ENCODE results near the gene PRSS53. TPM values are rescaled to one million over a fixed set of nuclear protein-coding genes. Genes with fewer than 3 reads are reported as not detected.
"Not testable (repeated sequence)": the region's sequence is repeated elsewhere in the genome, so short reads cannot be mapped to it uniquely, and the experiment has no call there.

The PRSS53 gene
- total RNA-seq (2014; rRNA removed; shearing (Covaris generic)) (3.7 and 4.4 TPM in 2 replicates), total RNA-seq (2022) (5.7 and 6.1 TPM in 2 replicates), Bru-seq, nascent RNA (percentile 47 among the genes with signal in this experiment), BruChase-seq, experiment 1, labeled RNA remaining after a 6-hour chase (percentile 56 among the genes with signal in this experiment), BruChase-seq, experiment 2, labeled RNA remaining after a 2-hour chase (percentile 58 among the genes with signal in this experiment)
- long read RNA-seq = 0 reads

- intact Hi-C loops (cut with micrococcal nuclease; ENCODE audit: unreplicated experiment) = no loop called here
- Histone ChIP-seq H3K4me3 (ENCODE audit: low read depth, low read length, poor library complexity, severe bottlenecking) (no peak within 1 kb of the TSS), H3K4me2 (ENCODE audit: low read length) (no peak within 1 kb of the TSS), H3K36me3 (ENCODE audit: insufficient read depth, low read length) (peaks cover 52% of the 10 kb centered on the region), H3K4me1 (ENCODE audit: insufficient read depth, low read length, poor library complexity, severe bottlenecking) (peaks cover 9% of the 10 kb centered on the region), H4K20me1 (ENCODE audit: insufficient read depth, low read length) (peaks cover 5% of the 10 kb centered on the region; the same call in 1 of the 2 replicates), H3K9me2 (ENCODE audit: insufficient read depth, low read length) (no peaks in the 10 kb centered on the region), H3K9me3 (ENCODE audit: low read length) (no peaks in the 10 kb centered on the region), H3K79me2 (ENCODE audit: insufficient read depth, low read depth, low read length) (peaks cover 16% of the 10 kb centered on the region), H3K27ac (ENCODE audit: low read depth, low read length, poor library complexity, severe bottlenecking) (no peak within 1 kb of the TSS), H2AFZ (ENCODE audit: low read length) (no peak within 1 kb of the TSS)
- no TSS peak for BruUV-seq (replicated peaks)
- TF ChIP-seq CTCF (conservative IDR thresholded peaks at IDR 0.05; ENCODE audit: low read length) (no peak), EZH2phosphoT487 (IDR thresholded peaks at IDR 0.05; ENCODE audit: borderline replicate concordance, low read depth, low read length) (no peak)
- ChIA-PET POLR2A (no interaction called here), CTCF (ENCODE audit: unreplicated experiment) (interaction anchor here (0.6 kb wide), 1 partner anchor 135 kb away, joined by 3 read pairs; no protein-coding TSS in a partner anchor)
- DNase-seq (ENCODE audit: low spot score) = no peak
Measured at GRCh38 chr16:31088459-31089183, at the start of gene PRSS53. TSS of gene PRSS53 (minus strand) at chr16:31088943. CDS start at chr16:31088809, 134 bp downstream.

DNA sequence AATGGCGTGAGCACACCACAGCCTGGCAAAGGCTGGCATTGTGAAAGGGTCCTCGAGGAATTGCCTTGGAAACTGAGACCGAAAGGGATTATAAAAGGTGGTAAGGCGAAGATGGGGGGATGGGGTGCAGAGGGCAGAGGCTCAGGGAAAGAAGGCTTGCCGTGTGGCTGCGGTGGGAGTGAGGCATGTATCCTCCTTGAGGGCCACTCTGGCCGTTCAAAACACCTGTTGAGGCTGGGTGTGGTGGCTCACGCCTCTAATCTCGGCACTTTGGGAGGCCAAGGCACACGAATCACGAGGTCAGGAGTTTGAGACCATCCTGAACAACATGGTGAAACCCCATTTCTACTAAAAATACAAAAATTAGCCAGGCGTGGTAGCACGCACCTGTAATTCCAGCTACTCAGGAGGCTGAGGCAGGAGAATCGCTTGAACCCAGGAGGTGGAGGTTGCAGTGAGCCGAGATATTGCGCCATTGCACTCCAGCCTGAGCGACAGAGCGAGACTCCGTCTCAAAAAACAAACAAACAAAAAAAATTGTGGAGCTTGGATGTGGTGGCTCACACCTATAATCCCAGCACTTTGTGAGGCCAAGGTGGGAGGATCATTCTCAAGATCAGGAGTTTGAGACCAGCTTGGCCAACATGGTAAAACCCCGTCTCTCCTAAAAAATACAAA is 48.2 kb upstream of the PRSS53 start:
- H2AFZ ChIP-seq (ENCODE audit: low read length); H3K79me2 ChIP-seq (ENCODE audit: insufficient read depth, low read depth, low read length); BruUV-seq (replicated peaks); intact Hi-C loops (cut with micrococcal nuclease; ENCODE audit: unreplicated experiment); CTCF ChIA-PET (ENCODE audit: unreplicated experiment); H3K9me2 ChIP-seq (ENCODE audit: insufficient read depth, low read length); H3K4me3 ChIP-seq (ENCODE audit: low read depth, low read length, poor library complexity, severe bottlenecking); H4K20me1 ChIP-seq (ENCODE audit: insufficient read depth, low read length); H3K27ac ChIP-seq (ENCODE audit: low read depth, low read length, poor library complexity, severe bottlenecking); H3K9me3 ChIP-seq (ENCODE audit: low read length); H3K36me3 ChIP-seq (ENCODE audit: insufficient read depth, low read length); DNase-seq (ENCODE audit: low spot score); H3K4me2 ChIP-seq (ENCODE audit: low read length); H3K4me1 ChIP-seq (ENCODE audit: insufficient read depth, low read length, poor library complexity, severe bottlenecking): not testable (repeated sequence)
- POLR2A ChIA-PET = interaction anchor here (2.2 kb wide), 1 partner anchor 19 kb away, joined by 4 read pairs; the partner anchor contains the start of gene KAT8

DNA sequence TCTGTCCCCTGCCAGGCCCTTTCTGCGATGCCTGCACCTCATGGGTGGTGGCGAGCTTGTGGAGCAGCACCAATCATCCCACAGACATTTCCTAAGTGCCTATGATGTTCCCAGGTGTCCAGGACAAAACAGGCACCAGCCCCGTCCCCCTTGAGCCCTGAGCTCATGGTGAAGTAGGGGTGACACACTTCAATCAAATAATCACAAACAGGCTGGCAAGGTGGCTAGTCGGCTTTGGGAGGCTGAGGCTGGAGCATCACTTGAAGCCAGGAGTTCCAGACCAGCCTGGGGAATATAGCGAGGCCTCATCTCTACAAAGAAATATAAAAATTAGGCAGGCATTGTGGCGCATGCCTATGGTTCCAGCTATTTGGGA is 47.5 kb upstream of the PRSS53 start:
- ChIA-PET CTCF (ENCODE audit: unreplicated experiment) (no interaction called here), POLR2A (interaction anchor here (2.2 kb wide), 1 partner anchor 19 kb away, joined by 4 read pairs; the partner anchor contains the start of gene KAT8)
- peaks cover 8% of the 10 kb centered on the region; the same call in 1 of the 2 replicates for H3K36me3 ChIP-seq (ENCODE audit: insufficient read depth, low read length)
- no peak overlapping the region for H2AFZ ChIP-seq (ENCODE audit: low read length)
- no peak overlapping the region for H3K27ac ChIP-seq (ENCODE audit: low read depth, low read length, poor library complexity, severe bottlenecking)
- no peaks in the 10 kb centered on the region for H3K9me3 ChIP-seq (ENCODE audit: low read length)
- H3K4me3 ChIP-seq (ENCODE audit: low read depth, low read length, poor library complexity, severe bottlenecking) = no peak overlapping the region
- intact Hi-C loops (cut with micrococcal nuclease; ENCODE audit: unreplicated experiment) = no loop called here
- no peak for DNase-seq (ENCODE audit: low spot score)
- H3K4me2 ChIP-seq (ENCODE audit: low read length) = no peak overlapping the region
- TF ChIP-seq EZH2phosphoT487 (IDR thresholded peaks at IDR 0.05; ENCODE audit: borderline replicate concordance, low read depth, low read length) = no peak
- no peak for TF ChIP-seq CTCF (conservative IDR thresholded peaks at IDR 0.05; ENCODE audit: low read length)
- H3K4me1 ChIP-seq (ENCODE audit: insufficient read depth, low read length, poor library complexity, severe bottlenecking) = peaks cover 1% of the 10 kb centered on the region
- H3K9me2 ChIP-seq (ENCODE audit: insufficient read depth, low read length) = no peaks in the 10 kb centered on the region
- BruUV-seq (replicated peaks) = no TSS peak
- no peaks in the 10 kb centered on the region for H3K79me2 ChIP-seq (ENCODE audit: insufficient read depth, low read depth, low read length)
- no peaks in the 10 kb centered on the region for H4K20me1 ChIP-seq (ENCODE audit: insufficient read depth, low read length)
